PC-3 (cell line): Measurements from ENCODE around the gene DCAF8L1. TPM values are rescaled to one million over a fixed set of nuclear protein-coding genes. Genes with fewer than 3 reads are reported as not detected.

Source experiments
- ATAC-seq: fragments of 200-7000 bp; cut with Tn5 transposase; 2 replicates; pipeline ENCODE4 v1.9.1; 2020; ENCODE audit warnings: mild to moderate bottlenecking, moderate library complexity
- BruUV-seq: library from RNA; stranded (reverse); fragments of 400-500 nt; replicated peaks from 2 replicates; lab custom pipeline; 2021; lab: Mats Ljungman, UMichigan
- CTCF ChIA-PET: fragments of 300-600 bp; sonication (Branson Sonifier 250); formaldehyde crosslinking; loops from one replicate; lab custom pipeline; 2022; ENCODE audit warnings: antibody characterized with exemption; lab: Charles Lee
- POLR2A ChIA-PET: fragments of 300-600 bp; sonication (Branson Sonifier 250); formaldehyde crosslinking; loops from one replicate; lab custom pipeline; 2022; ENCODE audit warnings: antibody characterized with exemption; ENCODE audit not compliant: unreplicated experiment; lab: Charles Lee
- DNase-seq: peaks from one replicate; pipeline ENCODE4 v3.0.0-alpha.2; 2015
- H2AFZ ChIP-seq: fragments of 300-600 bp; sonication (generic); 2 replicates; pipeline ENCODE4 v1.6.0; 2016; ENCODE audit warnings: antibody characterized with exemption, low read length
- H3F3A ChIP-seq: fragments of 300-600 bp; sonication (generic); one replicate; pipeline ENCODE4 v1.6.0; 2017; ENCODE audit warnings: antibody characterized with exemption, low read length, control low read depth, mild to moderate bottlenecking; ENCODE audit not compliant: unreplicated experiment
- H3K27ac ChIP-seq: fragments of 300-600 bp; sonication (generic); 2 replicates; pipeline ENCODE4 v1.5.1; 2016; ENCODE audit warnings: mild to moderate bottlenecking, low read length
- H3K27me3 ChIP-seq: fragments of 300-600 bp; sonication (generic); 2 replicates; pipeline ENCODE4 v1.6.1; 2016; ENCODE audit warnings: low read length, mixed read lengths
- H3K36me3 ChIP-seq: fragments of 300-600 bp; sonication (generic); 2 replicates; pipeline ENCODE4 v1.6.1; 2016; ENCODE audit warnings: low read depth, mixed run types, low read length, mixed read lengths
- H3K4me1 ChIP-seq: fragments of 300-600 bp; sonication (generic); 2 replicates; pipeline ENCODE4 v1.5.1; 2016; ENCODE audit warnings: low read length; ENCODE audit not compliant: insufficient read depth
- H3K4me2 ChIP-seq: fragments of 300-600 bp; sonication (generic); 2 replicates; pipeline ENCODE4 v1.6.0; 2016; ENCODE audit warnings: low read length
- H3K4me3 ChIP-seq: fragments of 300-600 bp; sonication (generic); 2 replicates; pipeline ENCODE4 v1.5.1; 2016; ENCODE audit warnings: mild to moderate bottlenecking, low read length, mixed read lengths
- H3K79me2 ChIP-seq: fragments of 300-600 bp; sonication (generic); 2 replicates; pipeline ENCODE4 v1.6.1; 2017; ENCODE audit warnings: low read length, mixed read lengths
- H3K9ac ChIP-seq: fragments of 300-600 bp; sonication (generic); 2 replicates; pipeline ENCODE4 v1.6.0; 2016; ENCODE audit warnings: mild to moderate bottlenecking, low read length
- H3K9me2 ChIP-seq: fragments of 300-600 bp; sonication (generic); replicated peaks from 2 replicates; pipeline ENCODE4 v1.6.1; 2016; ENCODE audit warnings: mixed run types, low read length, mixed read lengths
- H3K9me3 ChIP-seq: fragments of 300-600 bp; sonication (generic); 2 replicates; pipeline ENCODE4 v1.6.1; 2016; ENCODE audit warnings: low read length, mixed read lengths
- H4K20me1 ChIP-seq: fragments of 300-600 bp; sonication (generic); 2 replicates; pipeline ENCODE4 v1.6.1; 2016; ENCODE audit warnings: low read length, mixed read lengths
- CTCF ChIP-seq: fragments of 300-600 bp; sonication (generic); conservative IDR thresholded peaks from 2 replicates; pipeline ENCODE4 v1.5.1; 2017; ENCODE audit warnings: antibody characterized with exemption, low read depth, mild to moderate bottlenecking, low read length
- EZH2 ChIP-seq: fragments of 300-600 bp; sonication (generic); IDR thresholded peaks from one replicate; pipeline ENCODE4 v1.6.1; 2017; ENCODE audit warnings: antibody characterized with exemption, mild to moderate bottlenecking, low read length; ENCODE audit not compliant: unreplicated experiment
- EZH2phosphoT487 ChIP-seq: fragments of 300-600 bp; sonication (generic); IDR thresholded peaks from 2 replicates; pipeline ENCODE4 v1.6.1; 2018; ENCODE audit warnings: mild to moderate bottlenecking, antibody characterized with exemption, low read length, borderline replicate concordance
- intact Hi-C: fragments of 100-400 bp; cut with micrococcal nuclease; formaldehyde crosslinking; loops from 2 replicates; pipeline ENCODE4 v1.9.0; 2023
- total RNA-seq: library from RNA; depleted of rRNA; stranded (reverse); fragments of >200 nt; gene quantifications from 2 replicates; pipeline ENCODE4 v1.2.3, GENCODE V29; 2014; rRNA removed

DCAF8L1 gene
- total RNA-seq, 1 experiment from 2014 or later, result not detected

- no peaks in the 10 kb centered on the region for H3K9me2 ChIP-seq
- ATAC-seq (no peak), DNase-seq (no peak)
- H3K9me3 ChIP-seq, result no peaks in the 10 kb centered on the region
- H3K4me3 ChIP-seq, result no peak overlapping the region
- TF ChIP-seq EZH2phosphoT487 (no peak), EZH2 (no peak), CTCF (no peak)
- H3K36me3 ChIP-seq, result no peaks in the 10 kb centered on the region
- H4K20me1 ChIP-seq, result no peaks in the 10 kb centered on the region
- H3K27ac ChIP-seq, result no peak overlapping the region
- no peak overlapping the region for H3K9ac ChIP-seq
- no peak overlapping the region for H3K4me2 ChIP-seq
- intact Hi-C loops, result no loop called here
- BruUV-seq, result no TSS peak
- ChIA-PET CTCF (no interaction called here), POLR2A (no interaction called here)
- no peaks in the 10 kb centered on the region for H3K79me2 ChIP-seq
- no peak overlapping the region for H2AFZ ChIP-seq
- H3F3A ChIP-seq, result no peaks in the 10 kb centered on the region
- no peaks in the 10 kb centered on the region for H3K27me3 ChIP-seq
- no peaks in the 10 kb centered on the region for H3K4me1 ChIP-seq
Observed at GRCh38 chrX:27953171-27953570, 28.1 kb downstream of the DCAF8L1 start.

- BruUV-seq, result no TSS peak
- H3F3A ChIP-seq, result no peaks in the 10 kb centered on the region
- no peaks in the 10 kb centered on the region for H3K36me3 ChIP-seq
- H3K79me2 ChIP-seq, result no peaks in the 10 kb centered on the region
- ATAC-seq, result no peak
- H3K4me2 ChIP-seq, result no peak overlapping the region
- no peaks in the 10 kb centered on the region for H4K20me1 ChIP-seq
- ChIA-PET CTCF (no interaction called here), POLR2A (no interaction called here)
- no peak for DNase-seq
- no peaks in the 10 kb centered on the region for H3K4me1 ChIP-seq
- no peaks in the 10 kb centered on the region for H3K27me3 ChIP-seq
- no peak overlapping the region for H2AFZ ChIP-seq
- H3K9me3 ChIP-seq, result no peaks in the 10 kb centered on the region
- no peak overlapping the region for H3K4me3 ChIP-seq
- TF ChIP-seq CTCF (no peak), EZH2phosphoT487 (no peak), EZH2 (no peak)
- H3K9ac ChIP-seq, result no peak overlapping the region
- intact Hi-C loops, result no loop called here
- no peak overlapping the region for H3K27ac ChIP-seq
- H3K9me2 ChIP-seq, result no peaks in the 10 kb centered on the region
Observed at GRCh38 chrX:27933361-27933760, 47.9 kb downstream of the DCAF8L1 start.

Other genes starting within 250 kb of the DCAF8L1 start
- not detected in 2 replicates for gene MAGEB10, start 173.5 kb downstream of the DCAF8L1 start, total RNA-seq